Measurements from ENCODE around the gene F2RL3. TPM values are rescaled to one million over a fixed set of nuclear protein-coding genes. Genes with fewer than 3 reads are reported as not detected.

F2RL3 gene
- polyA plus RNA-seq, 1 donor (not counting 4 experiments of a cell fraction or from before 2014, with no cell fraction given): not detected

DNA sequence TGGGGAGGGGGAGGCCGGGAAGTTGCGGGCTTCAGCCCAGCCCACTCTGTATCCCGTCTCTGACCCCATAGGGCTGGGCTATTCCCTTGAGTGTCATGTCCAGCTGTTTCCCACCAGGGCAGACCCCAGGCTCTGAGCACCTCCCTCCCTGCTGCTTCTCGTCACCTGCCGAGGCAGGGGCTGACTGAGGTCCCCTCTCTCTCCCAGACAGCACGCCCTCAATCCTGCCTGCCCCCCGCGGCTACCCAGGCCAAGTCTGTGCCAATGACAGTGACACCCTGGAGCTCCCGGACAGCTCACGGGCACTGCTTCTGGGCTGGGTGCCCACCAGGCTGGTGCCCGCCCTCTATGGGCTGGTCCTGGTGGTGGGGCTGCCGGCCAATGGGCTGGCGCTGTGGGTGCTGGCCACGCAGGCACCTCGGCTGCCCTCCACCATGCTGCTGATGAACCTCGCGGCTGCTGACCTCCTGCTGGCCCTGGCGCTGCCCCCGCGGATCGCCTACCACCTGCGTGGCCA lies 625 bp downstream of the F2RL3 start:
- no peaks in the 10 kb centered on the region for H3K9me1 ChIP-seq (ENCODE audit: control insufficient read depth, extremely low read depth, insufficient read depth, low read length)
- H3K27me3 ChIP-seq (ENCODE audit: control insufficient read depth, extremely low read depth, insufficient read depth, low read length): no peaks in the 10 kb centered on the region
- no peak for DNase-seq (ENCODE audit: low read depth, low spot score)
- no peak for FAIRE-seq
- no peak overlapping the region for H3K9ac ChIP-seq (ENCODE audit: control insufficient read depth, extremely low read depth, insufficient read depth, low read length)
- H3K9me3 ChIP-seq (ENCODE audit: control insufficient read depth, low read depth, low read length): no peaks in the 10 kb centered on the region
- no peaks in the 10 kb centered on the region for H3K4me1 ChIP-seq (ENCODE audit: control insufficient read depth, extremely low read depth, insufficient read depth, low read length)
- no peak overlapping the region for H3K4me2 ChIP-seq (ENCODE audit: control insufficient read depth, extremely low read depth, insufficient read depth, low read depth, low read length)
- H3K36me3 ChIP-seq (ENCODE audit: control insufficient read depth in 2 of 2, extremely low read depth in 1 of 2, insufficient read depth in 2 of 2, low read length in 2 of 2): no peaks in the 10 kb centered on the region
- H3K4me3 ChIP-seq (ENCODE audit: control insufficient read depth in 2 of 3, extremely low read depth in 1 of 3, insufficient read depth in 2 of 3, low read depth in 1 of 3, low read length in 3 of 3): no peak overlapping the region
- no peaks in the 10 kb centered on the region for H4K20me1 ChIP-seq (ENCODE audit: control insufficient read depth, extremely low read depth, insufficient read depth, low read length)
- no peak overlapping the region for H2AFZ ChIP-seq (ENCODE audit: control insufficient read depth, low read length)
- dilution Hi-C loops (cut with MboI; ENCODE audit: extremely low pct_ligation_motif_present, low sequenced_read_pairs): no loop called here
- no peak for TF ChIP-seq EZH2 (IDR thresholded peaks at IDR 0.05; ENCODE audit: low read length)
- TF ChIP-seq, protein P1, sequence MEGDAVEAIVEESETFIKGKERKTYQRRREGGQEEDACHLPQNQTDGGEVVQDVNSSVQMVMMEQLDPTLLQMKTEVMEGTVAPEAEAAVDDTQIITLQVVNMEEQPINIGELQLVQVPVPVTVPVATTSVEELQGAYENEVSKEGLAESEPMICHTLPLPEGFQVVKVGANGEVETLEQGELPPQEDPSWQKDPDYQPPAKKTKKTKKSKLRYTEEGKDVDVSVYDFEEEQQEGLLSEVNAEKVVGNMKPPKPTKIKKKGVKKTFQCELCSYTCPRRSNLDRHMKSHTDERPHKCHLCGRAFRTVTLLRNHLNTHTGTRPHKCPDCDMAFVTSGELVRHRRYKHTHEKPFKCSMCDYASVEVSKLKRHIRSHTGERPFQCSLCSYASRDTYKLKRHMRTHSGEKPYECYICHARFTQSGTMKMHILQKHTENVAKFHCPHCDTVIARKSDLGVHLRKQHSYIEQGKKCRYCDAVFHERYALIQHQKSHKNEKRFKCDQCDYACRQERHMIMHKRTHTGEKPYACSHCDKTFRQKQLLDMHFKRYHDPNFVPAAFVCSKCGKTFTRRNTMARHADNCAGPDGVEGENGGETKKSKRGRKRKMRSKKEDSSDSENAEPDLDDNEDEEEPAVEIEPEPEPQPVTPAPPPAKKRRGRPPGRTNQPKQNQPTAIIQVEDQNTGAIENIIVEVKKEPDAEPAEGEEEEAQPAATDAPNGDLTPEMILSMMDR (optimal IDR thresholded peaks at IDR 0.05 in 1 of 3, IDR thresholded peaks at IDR 0.05 in 1 of 3, conservative IDR thresholded peaks at IDR 0.05 in 1 of 3; ENCODE audit: extremely low read depth in 1 of 3, insufficient read depth in 2 of 3, low read length in 3 of 3): no peak
- no peak overlapping the region for H3K27ac ChIP-seq (ENCODE audit: control insufficient read depth, insufficient read depth, low read length)
- H3K79me2 ChIP-seq (ENCODE audit: control insufficient read depth, insufficient read depth, low read length): no peaks in the 10 kb centered on the region

DNA sequence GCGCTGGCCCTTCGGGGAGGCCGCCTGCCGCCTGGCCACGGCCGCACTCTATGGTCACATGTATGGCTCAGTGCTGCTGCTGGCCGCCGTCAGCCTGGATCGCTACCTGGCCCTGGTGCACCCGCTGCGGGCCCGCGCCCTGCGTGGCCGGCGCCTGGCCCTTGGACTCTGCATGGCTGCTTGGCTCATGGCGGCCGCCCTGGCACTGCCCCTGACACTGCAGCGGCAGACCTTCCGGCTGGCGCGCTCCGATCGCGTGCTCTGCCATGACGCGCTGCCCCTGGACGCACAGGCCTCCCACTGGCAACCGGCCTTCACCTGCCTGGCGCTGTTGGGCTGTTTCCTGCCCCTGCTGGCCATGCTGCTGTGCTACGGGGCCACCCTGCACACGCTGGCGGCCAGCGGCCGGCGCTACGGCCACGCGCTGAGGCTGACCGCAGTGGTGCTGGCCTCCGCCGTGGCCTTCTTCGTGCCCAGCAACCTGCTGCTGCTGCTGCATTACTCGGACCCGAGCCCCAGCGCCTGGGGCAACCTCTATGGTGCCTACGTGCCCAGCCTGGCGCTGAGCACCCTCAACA lies 1.2 kb downstream of the F2RL3 start:
- H4K20me1 ChIP-seq (ENCODE audit: control insufficient read depth, extremely low read depth, insufficient read depth, low read length): no peaks in the 10 kb centered on the region
- dilution Hi-C loops (cut with MboI; ENCODE audit: extremely low pct_ligation_motif_present, low sequenced_read_pairs): no loop called here
- no peaks in the 10 kb centered on the region for H3K79me2 ChIP-seq (ENCODE audit: control insufficient read depth, insufficient read depth, low read length)
- no peak overlapping the region for H2AFZ ChIP-seq (ENCODE audit: control insufficient read depth, low read length)
- no peaks in the 10 kb centered on the region for H3K4me1 ChIP-seq (ENCODE audit: control insufficient read depth, extremely low read depth, insufficient read depth, low read length)
- no peak overlapping the region for H3K9ac ChIP-seq (ENCODE audit: control insufficient read depth, extremely low read depth, insufficient read depth, low read length)
- TF ChIP-seq, protein P1 (optimal IDR thresholded peaks at IDR 0.05 in 1 of 3, IDR thresholded peaks at IDR 0.05 in 1 of 3, conservative IDR thresholded peaks at IDR 0.05 in 1 of 3; ENCODE audit: extremely low read depth in 1 of 3, insufficient read depth in 2 of 3, low read length in 3 of 3): no peak
- TF ChIP-seq EZH2 (IDR thresholded peaks at IDR 0.05; ENCODE audit: low read length): no peak
- FAIRE-seq: no peak
- DNase-seq (ENCODE audit: low read depth, low spot score): no peak
- H3K27me3 ChIP-seq (ENCODE audit: control insufficient read depth, extremely low read depth, insufficient read depth, low read length): no peaks in the 10 kb centered on the region
- H3K9me1 ChIP-seq (ENCODE audit: control insufficient read depth, extremely low read depth, insufficient read depth, low read length): no peaks in the 10 kb centered on the region
- no peaks in the 10 kb centered on the region for H3K36me3 ChIP-seq (ENCODE audit: control insufficient read depth in 2 of 2, extremely low read depth in 1 of 2, insufficient read depth in 2 of 2, low read length in 2 of 2)
- no peak overlapping the region for H3K4me3 ChIP-seq (ENCODE audit: control insufficient read depth in 2 of 3, extremely low read depth in 1 of 3, insufficient read depth in 2 of 3, low read depth in 1 of 3, low read length in 3 of 3)
- H3K9me3 ChIP-seq (ENCODE audit: control insufficient read depth, low read depth, low read length): no peaks in the 10 kb centered on the region
- H3K27ac ChIP-seq (ENCODE audit: control insufficient read depth, insufficient read depth, low read length): no peak overlapping the region
- H3K4me2 ChIP-seq (ENCODE audit: control insufficient read depth, extremely low read depth, insufficient read depth, low read depth, low read length): no peak overlapping the region

Data from keratinocyte (primary cell).